HT1080 (cell line): ENCODE data around the gene GIT1. TPM values are rescaled to one million over a fixed set of nuclear protein-coding genes. Genes with fewer than 3 reads are reported as not detected.

Experiments
- DNase-seq: peaks from one replicate; pipeline ENCODE4 v3.0.0-alpha.2; 2015; ENCODE audit warnings: low read depth
- total RNA-seq: library from RNA; depleted of rRNA; stranded (reverse); fragments of >200 nt; shearing (Covaris generic); gene quantifications from 2 replicates; pipeline ENCODE4 v1.2.3, GENCODE V29; 2014

Gene GIT1
- total RNA-seq, 1 experiment from 2014 or later = 97.4 TPM

DNA sequence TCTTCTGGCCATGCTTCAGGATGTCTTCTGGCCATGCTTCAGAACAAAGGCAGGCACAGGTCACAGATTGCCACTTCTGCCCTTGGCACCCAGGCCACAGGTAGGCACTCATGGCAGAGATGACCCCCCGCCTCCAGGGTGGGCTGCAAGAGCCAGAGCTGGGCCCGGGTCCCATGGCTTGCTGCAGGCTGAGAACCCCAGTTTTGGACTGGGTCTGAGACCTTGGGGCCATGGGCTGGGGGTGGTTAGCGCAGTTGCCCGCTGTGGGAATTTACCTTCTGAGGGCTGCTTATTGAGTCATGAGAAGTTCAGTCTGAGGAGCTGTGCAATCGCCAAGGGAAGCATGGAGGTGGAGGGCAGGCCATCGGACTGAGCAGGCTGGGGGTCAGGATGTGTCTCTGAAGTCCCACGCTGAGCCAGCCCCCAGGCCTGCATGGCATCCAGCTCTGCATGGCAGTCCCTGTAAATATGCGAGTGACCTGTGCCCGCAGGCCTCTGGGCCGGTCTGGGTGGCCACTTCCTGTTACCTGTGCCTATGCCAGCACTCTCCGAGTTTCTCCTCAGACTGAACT lies 5.2 kb upstream of the GIT1 start:
- no peak for DNase-seq

DNA sequence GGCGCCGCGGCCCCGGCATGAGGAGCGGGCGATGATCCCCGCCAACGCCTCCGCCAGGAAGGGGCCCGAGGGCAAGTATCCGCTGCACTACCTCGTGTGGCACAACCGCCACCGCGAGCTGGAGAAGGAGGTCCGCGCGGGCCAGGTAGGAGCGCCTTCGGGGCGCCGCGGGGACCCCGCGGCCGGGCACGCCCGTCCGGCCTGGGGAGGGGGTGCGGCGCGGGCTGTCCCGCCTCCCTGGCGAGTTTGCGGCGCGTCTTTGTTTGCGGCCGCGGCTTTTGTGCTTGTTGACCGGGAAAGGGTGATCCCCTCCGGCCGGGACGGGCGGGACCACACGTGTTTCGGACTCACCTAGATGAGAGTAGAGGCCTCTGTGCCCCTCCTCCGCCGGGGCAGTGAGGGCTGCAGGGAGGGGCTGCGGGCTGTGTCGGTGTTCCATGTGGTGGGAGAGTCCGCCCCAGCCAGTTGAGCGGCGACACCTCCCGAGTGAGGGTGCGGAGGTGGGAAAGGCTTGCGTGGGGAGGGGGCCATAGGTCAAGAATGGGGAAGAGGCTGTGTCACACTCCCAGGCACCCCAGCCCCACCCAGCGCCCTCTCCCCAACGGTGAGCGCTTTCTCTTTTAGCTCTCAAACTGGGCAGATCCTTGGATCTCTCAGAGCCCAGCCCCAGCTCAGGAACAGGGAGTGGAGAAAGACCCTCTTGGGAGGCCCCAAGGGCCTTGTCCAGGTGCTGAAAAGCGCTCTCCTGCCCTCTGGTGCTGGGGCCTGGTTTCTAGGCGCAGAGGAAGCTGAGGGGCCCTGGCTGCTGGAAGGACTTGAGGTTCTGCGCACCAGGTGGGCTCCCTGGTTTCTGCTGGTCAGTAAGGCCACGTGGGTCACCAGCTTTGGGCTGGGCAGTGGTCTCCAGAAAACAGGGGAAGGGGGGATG lies 4.4 kb upstream of the GIT1 start:
- DNase-seq = no peak

GRCh38 chr17:29592850-29593551 lies 3.6 kb upstream of the GIT1 start, which contains the start of gene ANKRD13B:
ANKRD13B (plus strand) TSS chr17:29593132; CDS start chr17:29593622, 490 bp downstream.
- peak; percentile 35 for DNase-seq

DNA sequence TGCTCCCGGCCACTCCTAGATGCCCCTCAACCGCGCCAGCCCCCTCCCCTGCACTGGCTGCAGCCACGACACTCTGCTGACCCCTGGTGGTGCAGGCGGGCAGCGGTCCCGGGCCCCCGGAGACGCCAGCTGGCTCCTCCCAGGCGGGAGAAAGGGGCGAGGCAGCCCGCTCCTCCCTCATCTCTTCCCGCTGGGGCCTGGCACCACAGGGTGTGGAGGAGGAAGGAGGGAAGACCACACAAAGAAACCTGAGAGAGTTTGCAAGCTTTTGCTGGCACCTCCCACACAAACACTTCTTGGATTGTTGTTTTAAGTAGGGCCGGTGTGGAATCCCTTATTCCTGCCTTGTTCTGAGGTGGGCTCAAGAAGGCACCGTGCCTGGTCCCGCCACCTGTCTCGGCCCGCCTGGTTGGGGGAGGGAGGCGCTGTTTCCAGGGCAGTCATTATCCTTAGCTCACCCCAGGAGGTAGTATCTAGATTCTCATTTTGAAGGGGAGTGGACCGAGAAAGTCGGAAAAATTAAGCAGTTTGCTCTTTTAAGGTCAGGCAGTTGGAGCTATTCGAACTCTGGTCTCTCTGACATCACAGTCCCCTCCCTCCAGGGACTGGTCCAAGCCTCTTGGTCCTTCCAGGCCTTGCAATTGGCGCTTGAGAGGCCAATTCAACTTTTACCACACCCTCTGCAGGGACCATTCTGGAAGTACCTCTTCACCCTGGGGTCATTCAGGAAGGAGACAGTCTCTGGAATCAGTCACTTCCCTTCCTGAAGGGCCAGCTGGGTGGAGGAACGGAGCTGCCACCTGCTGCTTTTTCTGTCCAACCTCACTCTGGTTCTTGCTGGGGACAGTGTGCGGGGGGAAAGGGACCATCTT lies 2.5 kb upstream of the GIT1 start:
- DNase-seq = peak; percentile 91

DNA sequence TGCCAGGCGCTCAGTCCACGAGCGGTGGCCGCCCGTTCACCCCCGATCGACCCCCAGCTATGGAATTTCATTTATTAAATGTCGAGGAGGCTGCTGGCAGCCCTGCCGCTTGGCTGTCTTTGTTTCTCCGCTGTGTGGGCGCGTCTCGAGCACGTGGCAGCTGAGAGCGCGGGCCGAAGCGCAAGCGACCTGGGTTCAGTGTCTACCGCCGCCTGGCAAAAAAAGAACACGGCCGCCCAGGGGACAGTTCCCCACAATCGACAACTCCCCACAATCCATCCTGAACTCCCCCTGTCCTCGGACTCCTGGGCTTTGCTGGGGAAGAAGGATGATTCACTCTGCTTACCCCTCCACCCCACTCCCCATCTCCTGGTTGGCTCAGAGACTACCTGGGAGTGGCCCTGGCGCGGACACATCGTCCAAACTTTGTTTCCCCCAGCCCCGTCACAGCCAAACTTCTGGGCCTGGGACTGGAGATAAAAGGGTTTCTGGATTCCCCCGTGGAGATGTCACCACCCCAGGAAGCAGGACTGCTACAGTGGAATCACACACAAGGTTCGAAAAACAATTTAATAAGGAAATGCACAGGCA lies 1.8 kb upstream of the GIT1 start:
- DNase-seq = peak; percentile 83

GRCh38 chr17:29590411-29591145 lies 1.1 kb upstream of the GIT1 start:
- DNase-seq = peak; percentile 66

DNA sequence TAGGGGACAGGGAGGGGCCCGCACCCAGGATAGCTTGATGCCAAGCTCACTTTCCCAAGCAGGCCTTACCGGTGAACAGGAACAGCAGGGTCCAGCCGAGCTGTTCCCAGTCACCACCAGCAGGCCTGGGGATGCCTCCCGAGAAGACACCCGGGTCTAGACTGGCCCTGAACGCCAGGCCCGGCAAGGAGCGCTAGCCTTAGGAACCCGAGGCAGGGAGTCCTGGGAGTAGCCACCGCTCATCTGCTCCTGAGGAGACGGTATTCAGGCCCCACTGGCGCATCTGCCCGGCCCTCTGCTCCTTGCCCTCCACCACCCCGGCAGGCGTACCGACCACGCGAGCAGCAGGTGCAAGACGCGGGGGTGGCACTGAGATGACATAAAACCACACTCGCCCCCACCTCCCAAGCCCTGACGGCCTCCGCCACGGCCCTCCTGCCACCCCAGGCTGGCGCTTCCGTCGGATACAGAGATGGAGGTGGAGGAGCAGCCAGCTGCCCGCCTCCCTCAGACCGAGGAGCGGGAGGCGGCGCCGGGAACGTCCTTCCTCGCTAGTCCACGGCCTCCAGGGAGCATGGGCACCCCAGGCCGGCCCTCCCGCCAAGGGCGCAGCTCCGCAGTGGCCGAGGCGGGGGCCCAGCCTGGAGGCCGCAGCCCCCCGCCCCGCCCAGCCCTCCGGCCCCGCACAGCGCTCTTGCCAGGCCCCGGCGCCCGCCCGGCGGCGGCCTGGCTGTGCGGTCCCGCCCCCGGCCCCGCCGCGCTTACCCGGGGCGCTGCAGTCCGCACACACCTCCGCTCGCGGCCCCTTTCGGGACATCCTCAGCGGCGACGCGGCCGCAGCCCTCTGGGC lies 661 bp downstream of the GIT1 start:
- no peak for DNase-seq

GRCh38 chr17:29588017-29588561 lies 1.4 kb downstream of the GIT1 start:
- DNase-seq = no peak

GRCh38 chr17:29587591-29587990 lies 1.9 kb downstream of the GIT1 start:
- DNase-seq = no peak

GRCh38 chr17:29586676-29587469 lies 2.6 kb downstream of the GIT1 start:
- DNase-seq = peak; percentile 58

DNA sequence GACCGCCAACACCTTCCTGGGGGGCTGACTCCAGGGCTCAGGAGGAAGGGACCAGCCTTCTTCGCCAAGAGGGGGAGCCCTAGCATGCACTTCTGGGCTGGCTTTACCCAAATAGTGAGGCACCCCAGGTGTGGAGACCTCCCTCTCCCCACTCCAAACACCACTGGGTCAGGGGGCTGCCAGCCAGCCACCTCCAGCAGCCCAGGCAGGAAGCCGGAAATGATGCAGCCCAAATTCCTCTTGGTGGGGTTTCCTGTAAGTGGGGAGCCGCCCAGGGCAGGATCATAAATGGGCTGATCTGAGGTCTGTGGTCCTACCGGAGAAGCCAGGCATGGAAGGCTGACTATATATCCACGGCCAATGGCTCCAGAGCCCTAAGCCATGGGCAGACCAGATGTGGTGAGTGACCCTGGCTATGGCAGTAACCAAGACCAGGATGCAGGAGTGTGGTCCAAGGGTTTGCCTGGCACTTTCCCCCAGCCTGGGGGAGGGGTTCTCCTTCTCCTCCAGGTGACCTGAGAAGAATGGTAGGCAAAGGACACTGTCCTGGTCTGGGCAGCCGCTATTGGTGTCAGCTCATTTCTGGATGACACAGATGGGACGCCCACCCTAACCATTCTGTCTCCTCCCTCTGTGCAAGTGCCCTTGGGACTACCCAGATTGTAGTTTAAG lies 4.2 kb downstream of the GIT1 start:
- peak; percentile 84 for DNase-seq

DNA sequence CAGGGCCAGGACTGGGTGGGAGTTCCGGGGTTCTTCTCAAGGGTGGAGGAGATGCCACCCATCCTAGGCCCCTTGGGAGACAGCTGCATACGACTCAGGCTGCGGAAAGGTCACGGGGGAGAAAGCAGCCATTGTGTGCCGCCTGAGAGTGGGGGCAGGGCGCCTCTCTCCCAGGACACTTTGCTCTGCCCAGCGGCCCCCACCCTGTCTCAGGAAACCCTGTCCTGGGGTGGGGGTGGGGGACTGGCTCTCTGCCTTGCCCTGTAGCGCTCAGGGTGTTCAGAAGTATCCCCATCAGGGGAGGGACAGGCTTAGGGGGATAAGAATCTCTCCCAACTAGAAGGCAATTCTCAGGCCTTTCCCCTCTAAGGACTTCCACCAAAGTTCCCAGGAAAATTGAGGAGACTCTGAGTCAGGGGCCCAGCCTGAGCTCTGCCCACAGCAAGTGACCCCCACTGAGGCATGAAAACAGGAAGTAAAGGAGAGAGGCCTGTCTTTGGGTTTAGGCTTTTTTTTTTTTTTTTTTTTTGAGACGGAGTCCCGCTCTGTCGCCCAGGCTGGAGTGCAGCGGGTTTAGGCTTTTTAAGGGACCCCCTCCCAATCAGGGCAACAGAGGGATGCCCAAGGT lies 4.9 kb downstream of the GIT1 start:
- peak; percentile 39 for DNase-seq

GRCh38 chr17:29583324-29584248 lies 5.9 kb downstream of the GIT1 start:
- DNase-seq = no peak

- DNase-seq = no peak
Measured at GRCh38 chr17:29582772-29583171, 6.7 kb downstream of the GIT1 start.

DNA sequence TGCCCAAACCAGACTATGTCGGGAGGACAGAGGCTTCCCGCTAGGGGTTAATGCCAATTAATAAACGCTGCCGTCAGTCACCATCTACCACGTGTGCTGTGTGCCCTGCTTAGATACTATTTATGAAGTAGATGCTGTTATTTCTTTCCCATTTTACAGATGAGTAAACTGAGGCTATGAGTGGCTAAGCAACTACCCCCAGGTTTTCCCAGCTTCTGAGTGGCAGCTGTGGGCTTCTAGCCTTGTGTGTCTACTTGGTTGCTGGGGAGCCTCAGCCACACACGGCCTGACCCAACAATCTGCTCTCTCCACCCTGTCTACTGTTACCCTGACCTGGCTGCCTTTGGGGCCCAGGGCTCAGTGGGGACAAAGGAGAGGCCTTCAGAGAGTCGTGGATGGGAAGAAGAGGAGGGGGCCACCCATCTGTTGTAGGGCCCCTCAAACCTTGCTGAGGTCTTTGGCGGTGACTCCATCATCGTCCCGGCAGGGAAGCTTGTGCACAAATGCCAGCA lies 7.1 kb downstream of the GIT1 start:
- DNase-seq = no peak
